22Rv1 (cell line): ENCODE results near the gene MTMR11.

Experiments used
- ZFX ChIP-seq: fragments of 450-650 bp; IDR thresholded peaks from 2 replicates; pipeline ENCODE4 v1.6.1; 2017; ENCODE audit warnings: antibody characterized with exemption, borderline replicate concordance
- TF ChIP-seq, protein P1 (sequence below): fragments of 450-650 bp; IDR thresholded peaks from 2 replicates; pipeline ENCODE4 v1.5.1; 2017; ENCODE audit warnings: mild to moderate bottlenecking

DNA sequence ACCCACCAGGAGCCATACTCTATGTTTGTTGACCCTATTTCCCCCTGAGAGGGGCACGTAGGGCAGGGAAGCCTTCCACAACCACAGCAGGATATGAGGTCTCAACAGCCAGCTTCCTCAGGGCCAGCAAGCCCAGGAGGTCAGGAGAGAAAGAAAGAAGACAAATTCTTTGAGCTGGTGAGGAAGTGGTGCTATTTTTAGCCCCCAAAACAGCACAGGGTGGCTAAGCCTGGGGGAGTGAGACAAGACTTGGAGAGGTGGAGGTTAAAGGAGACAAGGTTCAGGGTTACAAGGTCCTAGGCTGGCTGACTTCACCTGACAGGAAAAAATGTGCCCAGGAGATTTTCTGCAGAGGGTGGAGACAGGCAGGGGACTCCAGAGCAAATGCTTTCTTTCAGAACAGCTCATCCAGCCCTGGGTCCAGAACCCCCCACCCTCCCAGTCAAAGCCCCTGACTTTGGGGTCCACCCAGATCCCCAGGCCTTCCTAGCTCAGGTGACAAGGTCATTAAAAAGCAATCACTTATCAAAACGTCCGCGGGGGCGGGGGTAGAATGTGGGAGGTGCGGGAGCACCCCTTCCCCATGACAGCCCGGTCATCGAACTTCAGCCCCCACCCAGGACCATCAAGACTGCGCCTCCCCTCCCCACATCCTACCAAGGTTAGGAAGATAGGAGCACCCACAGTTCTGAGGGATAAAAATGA is 20.3 kb downstream of the MTMR11 start:
- TF ChIP-seq, protein P1, sequence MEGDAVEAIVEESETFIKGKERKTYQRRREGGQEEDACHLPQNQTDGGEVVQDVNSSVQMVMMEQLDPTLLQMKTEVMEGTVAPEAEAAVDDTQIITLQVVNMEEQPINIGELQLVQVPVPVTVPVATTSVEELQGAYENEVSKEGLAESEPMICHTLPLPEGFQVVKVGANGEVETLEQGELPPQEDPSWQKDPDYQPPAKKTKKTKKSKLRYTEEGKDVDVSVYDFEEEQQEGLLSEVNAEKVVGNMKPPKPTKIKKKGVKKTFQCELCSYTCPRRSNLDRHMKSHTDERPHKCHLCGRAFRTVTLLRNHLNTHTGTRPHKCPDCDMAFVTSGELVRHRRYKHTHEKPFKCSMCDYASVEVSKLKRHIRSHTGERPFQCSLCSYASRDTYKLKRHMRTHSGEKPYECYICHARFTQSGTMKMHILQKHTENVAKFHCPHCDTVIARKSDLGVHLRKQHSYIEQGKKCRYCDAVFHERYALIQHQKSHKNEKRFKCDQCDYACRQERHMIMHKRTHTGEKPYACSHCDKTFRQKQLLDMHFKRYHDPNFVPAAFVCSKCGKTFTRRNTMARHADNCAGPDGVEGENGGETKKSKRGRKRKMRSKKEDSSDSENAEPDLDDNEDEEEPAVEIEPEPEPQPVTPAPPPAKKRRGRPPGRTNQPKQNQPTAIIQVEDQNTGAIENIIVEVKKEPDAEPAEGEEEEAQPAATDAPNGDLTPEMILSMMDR: no peak
- no peak for TF ChIP-seq ZFX
